Astrocyte (in vitro differentiated cells and primary cell): ENCODE measurements around the gene MICAL2. TPM values are rescaled to one million over a fixed set of nuclear protein-coding genes. Genes with fewer than 3 reads are reported as not detected.
A peak's percentile ranks its signal among the peaks of the same experiment; 100 is the strongest.

Source experiments
- DNase-seq: peaks from one replicate; pipeline ENCODE4 v3.0.0-alpha.2; 2010; ENCODE audit warnings: low read depth
- FAIRE-seq: peaks from 2 replicates; lab custom pipeline; 2011; peaks lifted over from hg19 to GRCh38; lab: Jason Lieb, UNC
- H2AFZ ChIP-seq: 2 replicates; pipeline ENCODE4 v1.6.0; 2012; ENCODE audit warnings: low read depth, low read length, inconsistent platforms
- H3K27ac ChIP-seq: 2 replicates; pipeline ENCODE4 v1.5.1; 2011; ENCODE audit warnings: low read depth, low read length, inconsistent platforms
- H3K27me3 ChIP-seq: 2 replicates; pipeline ENCODE4 v1.6.0; 2011; ENCODE audit warnings: low read length, inconsistent platforms; ENCODE audit not compliant: insufficient read depth
- H3K36me3 ChIP-seq: 2 replicates; pipeline ENCODE4 v1.5.1; 2011; ENCODE audit warnings: low read length, inconsistent platforms; ENCODE audit not compliant: insufficient read depth
- H3K4me1 ChIP-seq: 2 replicates; pipeline ENCODE4 v1.5.1; 2011; ENCODE audit warnings: low read length, inconsistent platforms; ENCODE audit not compliant: insufficient read depth
- H3K4me2 ChIP-seq: 2 replicates; pipeline ENCODE4 v1.6.0; 2012; ENCODE audit warnings: low read length, inconsistent platforms
- H3K4me3 ChIP-seq: 2 replicates; pipeline ENCODE4 v1.5.1; 2011; ENCODE audit warnings: low read depth, mild to moderate bottlenecking, low read length, inconsistent platforms; ENCODE audit not compliant: insufficient read depth
- H3K79me2 ChIP-seq: 2 replicates; pipeline ENCODE4 v1.6.0; 2012; ENCODE audit warnings: mild to moderate bottlenecking, low read length, inconsistent platforms; ENCODE audit not compliant: insufficient read depth
- H3K9ac ChIP-seq: 2 replicates; pipeline ENCODE4 v1.6.0; 2012; ENCODE audit warnings: mild to moderate bottlenecking, low read length, inconsistent platforms
- H3K9me3 ChIP-seq: 2 replicates; pipeline ENCODE4 v1.5.1; 2012; ENCODE audit warnings: low read depth, mild to moderate bottlenecking, low read length, inconsistent platforms; ENCODE audit not compliant: insufficient read depth
- H4K20me1 ChIP-seq: 2 replicates; pipeline ENCODE4 v1.6.0; 2012; ENCODE audit warnings: low read length, inconsistent platforms; ENCODE audit not compliant: insufficient read depth
- H3K27ac Mint-ChIP-seq: one replicate; pipeline ENCODE4 v1.8.0; 2021; ENCODE audit warnings: mild to moderate bottlenecking, mixed read lengths; ENCODE audit not compliant: unreplicated experiment
- H3K27me3 Mint-ChIP-seq: one replicate; pipeline ENCODE4 v1.8.0; 2021; ENCODE audit warnings: low read depth, mixed read lengths; ENCODE audit not compliant: unreplicated experiment
- H3K36me3 Mint-ChIP-seq: one replicate; pipeline ENCODE4 v1.8.0; 2021; ENCODE audit warnings: low read depth, mixed read lengths; ENCODE audit not compliant: unreplicated experiment
- H3K4me1 Mint-ChIP-seq: one replicate; pipeline ENCODE4 v1.8.0; 2021; ENCODE audit warnings: low read depth, mixed read lengths; ENCODE audit not compliant: unreplicated experiment
- H3K4me3 Mint-ChIP-seq: one replicate; pipeline ENCODE4 v1.8.0; 2021; ENCODE audit warnings: mild to moderate bottlenecking, moderate library complexity, mixed read lengths; ENCODE audit not compliant: unreplicated experiment
- H3K9me3 Mint-ChIP-seq: one replicate; pipeline ENCODE4 v1.8.0; 2021; ENCODE audit warnings: mild to moderate bottlenecking, mixed read lengths; ENCODE audit not compliant: unreplicated experiment
- EZH2 ChIP-seq: IDR thresholded peaks from 2 replicates; pipeline ENCODE4 v1.6.1; 2012; ENCODE audit warnings: mild to moderate bottlenecking, low read length, inconsistent platforms; ENCODE audit not compliant: insufficient read depth
- total RNA-seq: library from RNA; stranded (reverse); gene quantifications from 2 replicates; pipeline ENCODE4 v1.2.1, GENCODE V29; 2021
- TF ChIP-seq, protein P1 (sequence below): IDR thresholded peaks from 2 replicates; pipeline ENCODE4 v1.5.1; 2011; ENCODE audit warnings: low read depth, mild to moderate bottlenecking, inconsistent platforms, low read length, moderate library complexity; ENCODE audit not compliant: insufficient read depth

The MICAL2 gene
- total RNA-seq, 1 donor from 2014 or later = 357 TPM

DNA sequence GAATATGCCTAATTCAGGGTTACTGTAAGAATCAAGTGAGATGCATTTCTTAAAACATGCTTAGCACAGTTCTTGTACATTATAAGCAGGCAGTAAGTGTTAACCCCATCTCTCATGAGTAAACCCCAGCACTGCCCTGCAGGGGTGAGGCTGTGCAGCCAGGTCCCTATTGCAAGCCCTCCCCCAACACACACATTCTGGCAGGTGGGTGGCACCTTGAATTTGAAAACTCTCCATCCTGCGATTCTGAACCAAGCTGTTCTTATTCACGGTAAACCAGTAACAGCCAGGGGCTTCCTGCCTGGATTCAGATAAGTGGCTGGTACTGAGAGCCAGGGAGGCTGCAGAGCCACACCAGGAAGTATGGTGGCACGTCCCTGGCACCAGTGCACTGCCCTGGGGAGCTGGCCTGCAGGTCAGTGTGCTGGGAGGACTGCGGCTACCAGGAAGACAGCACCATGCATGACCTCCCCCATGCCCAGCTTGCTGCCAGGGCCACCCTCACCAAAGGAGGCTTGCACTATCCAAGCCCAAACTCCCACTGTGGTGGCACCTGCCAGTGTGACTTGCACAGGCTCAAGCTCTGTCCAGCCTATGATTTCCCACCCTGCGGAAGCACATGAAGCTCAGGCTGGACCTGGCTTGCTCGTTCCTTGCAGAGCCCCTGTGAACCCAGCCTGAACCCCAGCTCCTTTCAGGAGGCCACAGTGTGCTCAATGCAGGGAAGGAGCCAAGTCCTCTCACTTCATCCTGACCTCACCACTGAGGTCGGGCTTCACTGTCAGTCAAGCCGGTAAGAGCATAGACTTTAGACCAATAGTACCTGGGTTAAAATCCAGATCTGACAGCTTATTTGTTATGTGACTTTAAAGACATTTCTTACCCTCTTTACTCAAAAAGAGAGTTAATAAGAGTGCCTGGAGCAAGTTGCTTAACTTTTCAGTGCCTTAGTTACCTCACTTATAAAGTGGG is 88.1 kb downstream of the MICAL2 start:
- H3K4me3 ChIP-seq = no peak overlapping the region
- H3K4me2 ChIP-seq = no peak overlapping the region
- Mint-ChIP-seq H3K4me3 (peak overlapping the region; percentile 28), H3K36me3 (peaks cover 28% of the 10 kb centered on the region), H3K27ac (peak overlapping the region; percentile 98), H3K9me3 (no peaks in the 10 kb centered on the region), H3K27me3 (no peaks in the 10 kb centered on the region), H3K4me1 (peaks cover 62% of the 10 kb centered on the region)
- H3K4me1 ChIP-seq = peaks cover 42% of the 10 kb centered on the region
- no peaks in the 10 kb centered on the region for H3K27me3 ChIP-seq
- no peak overlapping the region for H2AFZ ChIP-seq
- peak overlapping the region; percentile 87 for H3K9ac ChIP-seq
- TF ChIP-seq, protein P1, sequence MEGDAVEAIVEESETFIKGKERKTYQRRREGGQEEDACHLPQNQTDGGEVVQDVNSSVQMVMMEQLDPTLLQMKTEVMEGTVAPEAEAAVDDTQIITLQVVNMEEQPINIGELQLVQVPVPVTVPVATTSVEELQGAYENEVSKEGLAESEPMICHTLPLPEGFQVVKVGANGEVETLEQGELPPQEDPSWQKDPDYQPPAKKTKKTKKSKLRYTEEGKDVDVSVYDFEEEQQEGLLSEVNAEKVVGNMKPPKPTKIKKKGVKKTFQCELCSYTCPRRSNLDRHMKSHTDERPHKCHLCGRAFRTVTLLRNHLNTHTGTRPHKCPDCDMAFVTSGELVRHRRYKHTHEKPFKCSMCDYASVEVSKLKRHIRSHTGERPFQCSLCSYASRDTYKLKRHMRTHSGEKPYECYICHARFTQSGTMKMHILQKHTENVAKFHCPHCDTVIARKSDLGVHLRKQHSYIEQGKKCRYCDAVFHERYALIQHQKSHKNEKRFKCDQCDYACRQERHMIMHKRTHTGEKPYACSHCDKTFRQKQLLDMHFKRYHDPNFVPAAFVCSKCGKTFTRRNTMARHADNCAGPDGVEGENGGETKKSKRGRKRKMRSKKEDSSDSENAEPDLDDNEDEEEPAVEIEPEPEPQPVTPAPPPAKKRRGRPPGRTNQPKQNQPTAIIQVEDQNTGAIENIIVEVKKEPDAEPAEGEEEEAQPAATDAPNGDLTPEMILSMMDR = no peak
- TF ChIP-seq EZH2 = no peak
- peak overlapping the region; percentile 99 for H3K27ac ChIP-seq
- DNase-seq = no peak
- no peaks in the 10 kb centered on the region for H3K9me3 ChIP-seq
- peaks cover 77% of the 10 kb centered on the region for H3K79me2 ChIP-seq
- no peak for FAIRE-seq
- no peaks in the 10 kb centered on the region for H4K20me1 ChIP-seq
- peaks cover 50% of the 10 kb centered on the region for H3K36me3 ChIP-seq

DNA sequence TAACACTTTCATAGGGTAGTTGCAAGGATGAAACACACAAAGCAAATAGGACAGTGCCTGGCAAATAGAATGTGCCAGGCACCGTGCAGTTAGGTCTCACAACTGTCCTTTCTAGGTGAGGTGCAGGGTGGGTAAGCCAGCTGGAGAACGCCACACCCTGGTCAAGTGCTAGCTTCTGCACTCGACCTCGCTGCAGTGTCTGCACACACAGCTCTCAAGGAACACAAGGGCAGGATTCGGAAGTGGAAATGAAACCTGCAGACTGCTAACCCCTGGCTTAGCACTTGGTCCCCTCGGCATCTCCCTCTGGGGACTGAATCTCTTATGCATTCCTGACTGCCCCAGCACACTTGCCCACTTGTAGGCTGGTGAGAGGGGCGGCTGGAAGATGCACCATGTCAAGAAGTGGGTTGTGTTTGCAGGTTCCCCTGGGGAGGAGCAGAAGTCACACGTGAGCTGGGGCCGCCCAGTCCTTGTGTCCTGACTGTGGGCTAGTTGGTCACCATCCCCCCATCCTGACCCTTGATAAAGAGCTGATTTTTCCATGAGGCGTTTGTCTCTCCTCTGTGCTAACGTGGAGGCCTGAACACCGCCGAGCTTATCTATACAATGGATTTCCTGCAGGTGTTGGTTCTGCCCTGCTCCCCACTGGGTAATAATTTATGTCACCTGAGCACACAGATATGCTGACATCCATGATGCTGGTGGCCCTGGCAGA is 89.0 kb downstream of the MICAL2 start:
- Histone ChIP-seq H4K20me1 (no peaks in the 10 kb centered on the region), H3K9me3 (no peaks in the 10 kb centered on the region), H3K27ac (peak overlapping the region; percentile 99), H3K4me3 (no peak overlapping the region), H3K27me3 (no peaks in the 10 kb centered on the region), H3K9ac (peak overlapping the region; percentile 87), H3K4me2 (peak overlapping the region; percentile 38), H3K79me2 (peaks cover 77% of the 10 kb centered on the region), H3K4me1 (peaks cover 42% of the 10 kb centered on the region), H2AFZ (no peak overlapping the region), H3K36me3 (peaks cover 51% of the 10 kb centered on the region)
- peaks cover 63% of the 10 kb centered on the region for H3K4me1 Mint-ChIP-seq
- TF ChIP-seq EZH2 = no peak
- TF ChIP-seq, protein P1 = no peak
- no peak for DNase-seq
- no peak overlapping the region for H3K4me3 Mint-ChIP-seq
- H3K9me3 Mint-ChIP-seq = no peaks in the 10 kb centered on the region
- no peak for FAIRE-seq
- H3K27ac Mint-ChIP-seq = peak overlapping the region; percentile 98
- H3K36me3 Mint-ChIP-seq = peaks cover 35% of the 10 kb centered on the region
- H3K27me3 Mint-ChIP-seq = no peaks in the 10 kb centered on the region
